ENCODE measurements around the gene DAPK1.

The DAPK1 gene

DNA sequence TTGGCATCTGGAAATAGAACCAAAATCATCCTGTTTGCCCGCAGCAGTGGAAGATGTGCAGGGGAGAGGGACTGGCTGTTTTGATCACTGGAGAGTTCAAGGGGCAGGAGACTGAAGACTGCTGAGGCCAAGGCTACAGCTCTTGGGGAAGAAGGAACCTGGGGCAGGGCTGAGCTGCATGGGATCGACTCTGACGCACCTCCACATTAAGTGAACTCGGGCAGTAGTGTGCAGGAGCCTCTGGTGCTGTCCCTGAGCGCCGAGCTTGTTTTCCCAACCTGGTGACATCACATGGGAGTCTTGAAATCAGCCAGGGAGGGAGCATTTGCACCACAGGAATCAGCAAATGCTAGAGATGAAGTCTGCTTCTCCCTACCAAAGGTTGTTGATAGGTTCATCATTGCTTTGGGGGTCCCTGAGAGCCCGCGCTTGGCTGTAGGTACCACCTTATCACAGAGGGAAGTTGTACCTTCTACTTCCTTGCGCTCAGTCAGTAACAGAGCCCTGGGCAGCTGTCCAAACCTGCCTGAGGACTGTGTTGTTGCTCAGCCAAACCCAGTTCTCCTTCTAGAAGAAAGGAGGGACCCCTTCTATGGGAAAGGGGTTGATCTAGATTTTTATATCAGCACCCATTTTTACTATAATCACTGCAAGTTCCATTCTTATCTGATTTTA, 175.9 kb downstream of the DAPK1 start:
- DNase-seq, result no peak

DNA sequence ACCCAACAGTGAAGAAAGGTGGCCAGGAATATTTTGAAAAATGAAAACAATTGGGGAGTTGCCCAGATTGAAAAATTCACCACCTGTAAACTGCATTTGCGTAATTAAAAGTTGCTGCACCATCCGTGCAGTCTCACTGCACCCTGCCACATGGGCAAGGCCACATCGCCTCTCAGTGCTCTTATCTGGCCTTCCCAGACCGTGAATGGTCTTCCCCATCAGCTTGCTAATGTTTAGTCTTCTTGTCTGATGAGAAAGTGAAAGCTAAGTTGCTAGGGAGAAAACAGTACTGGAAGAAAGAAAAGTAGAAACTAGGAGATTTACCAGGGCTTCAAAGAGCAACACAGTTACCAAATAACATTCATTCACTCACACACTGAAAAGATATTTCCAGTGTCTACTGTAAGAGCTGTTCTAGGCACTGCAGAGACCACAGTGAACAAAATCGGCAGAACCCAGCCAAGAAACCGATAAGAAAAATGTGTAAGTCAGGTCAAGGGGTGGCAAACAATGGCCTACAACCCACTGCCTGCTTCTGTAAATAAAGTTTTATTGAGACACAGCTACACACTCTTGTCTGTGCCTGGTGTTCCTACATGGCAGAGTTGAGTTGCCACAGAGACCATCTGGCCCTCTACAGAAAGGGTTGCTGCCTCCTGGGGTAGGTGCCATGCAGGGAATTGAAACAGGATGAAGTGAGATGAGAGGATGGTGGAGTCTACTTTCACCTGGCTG, 177.1 kb downstream of the DAPK1 start:
- no peak for DNase-seq

DNA sequence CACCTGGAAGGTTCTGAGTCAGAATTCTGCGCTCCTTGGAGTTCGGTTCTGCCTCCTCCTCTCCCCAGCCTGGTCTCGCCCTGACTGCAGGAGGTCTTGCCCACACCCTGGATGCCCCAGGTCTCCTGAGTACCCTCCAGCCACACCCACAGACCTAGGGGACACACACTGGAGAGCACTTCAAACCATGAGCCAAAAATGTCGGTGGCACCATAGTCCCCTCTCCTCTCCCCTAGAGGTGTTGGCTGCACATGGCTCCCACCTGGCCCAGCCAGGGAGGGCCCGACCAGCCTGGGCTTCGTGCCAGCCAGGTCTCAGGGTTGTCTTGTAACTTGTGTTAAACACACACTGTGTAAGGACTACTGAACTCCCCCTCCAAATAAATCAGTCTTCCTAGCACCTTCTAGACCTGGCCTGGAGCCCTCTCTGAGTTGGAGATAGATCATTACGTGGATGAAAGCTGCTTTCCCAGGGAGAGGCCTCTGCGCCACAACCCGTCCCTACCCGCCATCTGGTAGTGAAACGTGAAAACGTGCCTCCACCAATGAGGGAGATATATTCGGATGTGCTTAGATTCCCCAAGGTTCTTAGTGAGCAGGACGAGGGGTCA, 178.3 kb downstream of the DAPK1 start:
- DNase-seq, result no peak

DNA sequence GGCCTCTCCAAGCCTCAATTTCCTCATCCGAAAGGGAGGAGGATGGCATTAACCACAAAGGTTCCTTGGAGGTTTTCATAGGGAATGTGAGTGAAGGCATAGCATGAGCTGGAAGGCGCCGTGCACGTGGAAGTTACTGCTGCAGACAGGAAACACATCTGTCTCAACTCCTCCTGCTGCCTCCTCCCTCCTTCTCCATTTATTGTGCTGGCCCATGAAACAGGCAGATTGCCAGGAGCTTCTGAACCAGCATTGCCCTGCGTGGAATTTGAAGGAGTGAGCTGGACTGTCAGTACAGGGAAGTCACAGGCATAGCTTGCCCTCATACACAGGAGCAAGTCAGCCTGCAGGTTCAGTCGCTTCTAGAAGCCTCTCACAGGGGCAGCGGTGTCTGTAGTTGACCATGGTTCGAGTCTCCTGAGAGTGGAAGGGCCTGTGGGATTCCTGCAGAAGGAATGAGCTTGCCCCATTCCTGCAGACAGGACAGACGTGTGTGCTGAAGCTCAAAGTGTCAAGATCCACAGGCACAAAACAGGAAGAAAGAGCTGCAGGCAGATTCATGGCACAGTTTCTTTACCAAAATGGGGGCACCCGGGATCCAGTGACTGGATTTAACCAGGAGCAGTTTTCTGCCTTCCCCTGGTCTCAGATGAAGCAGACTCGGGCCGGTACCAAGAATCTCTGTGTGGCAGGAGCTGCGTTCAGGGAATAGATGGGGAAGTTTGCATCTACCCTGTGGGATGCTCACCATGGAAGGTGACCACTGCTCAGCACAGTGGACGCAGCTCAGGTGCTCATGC, 179.5 kb downstream of the DAPK1 start:
- DNase-seq, result no peak

DNA sequence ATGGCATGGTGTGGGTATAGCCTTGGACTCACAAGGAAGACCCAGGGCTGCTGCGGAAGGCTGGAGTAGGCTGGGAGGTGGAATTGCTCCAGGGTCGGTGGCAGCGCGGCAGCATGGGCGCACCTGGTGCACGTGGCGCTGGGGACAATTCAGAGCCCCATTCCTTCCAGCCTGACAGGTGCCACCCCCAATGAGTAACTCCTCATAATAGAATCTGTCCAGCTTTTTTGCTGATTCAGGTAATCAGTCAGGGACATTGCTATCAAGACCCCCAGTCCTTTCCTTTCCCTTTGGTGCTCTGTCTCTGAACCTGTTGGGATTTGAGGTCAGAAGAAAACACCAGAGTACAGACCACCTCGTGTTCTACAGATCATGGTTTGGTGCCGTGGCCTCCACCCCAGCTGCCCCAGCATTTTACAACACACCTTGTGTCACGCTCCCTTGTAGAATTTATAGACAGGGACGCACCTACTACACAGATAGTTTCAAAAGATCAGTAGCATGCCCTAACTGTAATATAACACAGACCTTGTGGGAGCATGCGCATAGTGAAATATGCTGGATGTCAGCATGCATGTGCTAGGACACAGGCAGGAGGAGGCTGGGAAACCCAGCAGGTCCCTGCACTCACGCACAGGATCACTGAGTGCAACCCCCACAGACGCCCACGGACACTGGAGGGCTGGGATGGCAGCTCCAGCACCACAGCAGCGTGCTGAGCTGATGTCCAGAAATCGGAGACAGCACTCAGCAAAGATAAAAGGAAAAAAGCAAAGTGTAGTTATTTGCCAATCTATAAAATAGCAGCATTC, 180.3 kb downstream of the DAPK1 start:
- DNase-seq, result no peak

DNA sequence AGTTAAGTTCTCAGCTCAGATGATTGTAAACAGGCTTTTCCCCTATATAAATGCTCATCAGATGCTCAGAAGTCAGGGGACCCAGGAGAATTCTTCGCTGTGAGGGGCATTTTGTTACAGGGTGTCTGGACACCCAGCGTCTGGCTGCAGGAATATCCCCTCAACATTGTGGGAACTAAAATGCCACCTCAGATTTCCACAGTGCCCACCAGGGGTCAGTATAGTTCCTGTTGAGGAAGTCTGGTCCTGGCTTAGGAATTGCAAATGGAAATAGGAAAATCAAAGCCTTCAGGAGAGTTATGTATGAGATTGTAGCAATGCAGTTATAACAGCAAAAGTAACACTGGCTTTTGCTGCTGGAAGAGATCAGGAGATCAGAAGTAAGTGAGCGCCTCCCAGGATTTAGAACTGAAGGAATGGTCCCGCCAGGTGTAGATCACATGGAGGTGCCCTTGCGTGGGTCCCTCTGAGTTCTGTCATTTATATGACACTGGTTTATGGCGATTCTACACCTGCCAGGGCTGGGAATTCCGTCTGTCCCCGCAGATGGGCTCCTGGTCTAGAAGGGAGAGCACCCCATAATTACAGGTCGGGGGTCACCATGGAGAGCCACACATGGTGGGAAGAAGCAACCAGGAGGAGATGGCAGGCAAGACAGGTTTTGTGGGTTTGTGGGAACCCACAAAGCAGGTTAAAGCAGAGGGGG, 181.1 kb downstream of the DAPK1 start:
- peak; percentile 20 for DNase-seq

DNA sequence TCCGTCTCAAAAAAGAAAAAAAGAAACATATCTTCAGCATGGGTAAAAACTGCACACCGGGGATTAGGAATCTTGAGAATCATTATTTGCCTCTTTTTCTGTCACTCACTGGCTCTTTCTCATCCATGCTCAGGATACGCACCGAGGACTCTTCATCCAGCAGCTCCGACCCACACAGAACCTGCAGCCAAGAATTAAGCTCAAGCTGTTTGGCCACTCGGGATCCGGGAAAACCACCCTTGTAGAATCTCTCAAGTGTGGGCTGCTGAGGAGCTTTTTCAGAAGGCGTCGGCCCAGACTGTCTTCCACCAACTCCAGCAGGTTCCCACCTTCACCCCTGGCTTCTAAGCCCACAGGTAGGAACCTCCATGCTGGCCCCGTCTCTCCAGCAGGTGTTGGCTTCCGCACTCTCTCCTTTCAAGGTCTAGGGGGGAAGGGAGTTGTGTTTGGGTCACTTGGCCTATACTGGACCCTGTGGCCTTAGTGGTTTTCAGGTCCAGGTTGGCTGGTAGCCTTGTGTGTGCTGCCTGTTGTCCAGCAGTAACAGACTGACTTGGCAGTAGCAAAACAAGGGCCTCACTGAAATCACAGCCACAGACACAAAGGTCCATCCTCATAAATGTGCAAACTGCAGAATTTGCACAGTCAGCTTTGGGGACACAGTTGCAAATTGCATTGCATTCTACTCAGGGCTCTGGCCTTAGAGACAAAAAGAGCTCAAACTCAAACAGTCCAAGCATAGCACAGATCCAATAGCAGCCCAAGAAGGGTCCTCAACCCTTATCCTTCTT, 183.8 kb downstream of the DAPK1 start:
- DNase-seq, result no peak

DNA sequence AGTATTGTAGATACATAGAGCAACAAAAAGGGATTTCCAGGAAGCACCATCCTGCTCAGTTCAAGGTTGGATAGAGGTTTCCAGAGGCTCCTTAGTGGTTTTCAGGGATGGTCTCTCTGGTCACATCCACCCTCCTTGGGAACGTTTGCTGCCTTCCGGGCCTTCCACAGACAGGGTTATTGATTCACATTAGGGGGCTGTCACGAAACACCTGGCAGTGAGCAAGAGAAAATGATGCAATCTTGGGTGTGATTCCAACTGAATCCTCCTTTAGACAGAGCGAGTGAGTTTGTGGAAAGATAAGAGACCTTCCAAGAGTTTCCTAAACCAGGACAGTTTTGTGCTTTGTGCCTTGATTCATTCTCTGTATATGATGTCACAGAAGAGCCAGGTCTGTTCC, 184.4 kb downstream of the DAPK1 start:
- no peak for DNase-seq

DNA sequence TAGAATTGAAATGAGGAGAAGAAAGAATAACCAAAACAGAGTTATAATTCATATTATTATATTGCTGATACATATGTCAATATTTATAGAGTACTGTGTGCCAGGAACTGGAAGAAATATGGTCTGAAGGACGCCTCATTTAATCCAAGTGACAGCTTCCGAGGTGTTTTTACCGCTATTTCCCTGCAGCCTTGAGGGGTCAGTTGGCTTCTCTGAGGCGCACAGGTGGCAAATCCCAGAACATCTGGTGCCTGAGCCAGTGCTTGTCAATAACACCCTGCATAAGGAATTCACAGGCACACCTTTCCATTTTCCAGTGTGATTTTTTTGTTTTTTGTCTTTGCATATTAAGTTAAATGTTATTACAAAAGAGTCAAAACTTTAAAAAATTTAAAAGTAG, 185.0 kb downstream of the DAPK1 start:
- no peak for DNase-seq

DNA sequence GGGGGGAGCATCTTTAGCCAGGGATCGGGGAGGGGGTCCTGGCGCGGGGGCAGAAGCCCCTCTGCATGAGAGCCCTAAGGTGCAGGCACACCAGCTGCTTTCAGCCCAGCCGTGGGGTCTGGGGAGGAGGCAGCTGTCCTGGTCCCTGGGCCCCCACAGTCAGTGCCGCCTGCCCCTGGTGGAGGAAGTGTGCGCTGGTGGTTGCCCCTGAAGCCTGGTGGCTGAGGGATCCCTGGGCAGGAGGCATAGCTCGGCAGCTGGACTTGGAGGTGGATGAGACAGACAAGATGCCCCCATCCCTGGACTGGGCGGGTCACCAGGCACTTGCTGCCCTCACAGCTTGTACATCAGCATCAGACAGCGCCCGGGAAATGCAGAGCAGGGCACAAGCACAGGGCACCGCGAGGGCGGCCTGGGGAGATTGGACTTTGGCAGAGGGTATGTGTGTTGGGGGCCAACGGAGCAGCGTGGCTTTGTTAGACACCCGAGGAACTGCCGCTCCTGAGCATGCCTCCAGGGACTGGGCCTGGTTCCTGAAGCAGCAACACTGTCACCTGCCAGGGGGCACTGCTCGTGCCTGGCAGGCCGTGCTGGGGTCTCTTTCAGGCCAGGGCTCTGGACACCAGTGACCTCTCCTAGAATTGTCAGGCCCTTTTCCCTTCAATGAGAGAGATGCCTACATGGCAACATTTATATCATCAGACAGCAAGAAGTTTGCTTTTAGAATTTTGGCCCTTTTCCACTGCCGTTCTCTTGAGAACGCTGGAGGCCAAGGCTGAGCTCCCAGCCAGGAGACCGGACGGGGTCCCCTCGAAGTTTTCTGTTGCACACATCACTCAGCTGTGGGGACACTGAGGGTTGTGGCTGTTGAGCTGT, 186.3 kb downstream of the DAPK1 start:
- DNase-seq, result no peak

DNA sequence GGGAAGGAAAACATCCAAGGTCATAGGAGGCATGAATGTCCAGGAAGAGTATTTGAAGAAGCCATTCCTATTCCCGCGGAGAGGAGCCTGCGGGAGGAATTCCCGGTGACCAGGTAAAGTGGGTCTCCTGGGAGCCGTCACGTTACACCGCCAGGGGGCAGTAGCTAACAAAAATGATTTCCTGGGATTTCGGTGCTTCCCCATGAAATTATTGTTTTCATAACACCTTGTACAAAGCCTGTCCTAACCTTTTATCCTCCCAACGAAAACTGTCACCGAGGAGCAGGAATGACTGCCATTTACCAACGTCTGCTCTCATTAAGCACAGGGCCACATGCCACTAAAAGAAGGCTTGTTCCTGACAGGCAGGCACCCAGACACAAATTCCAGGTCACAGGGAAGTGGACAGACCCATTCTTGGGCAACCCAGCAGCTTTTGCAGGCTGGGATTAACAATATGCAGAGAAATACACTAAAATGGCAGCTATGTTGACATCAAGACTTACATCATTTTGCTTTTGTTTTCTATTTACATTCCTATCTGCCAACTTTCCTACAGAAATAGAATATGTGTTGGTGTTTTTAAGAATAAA, 187.1 kb downstream of the DAPK1 start:
- DNase-seq, result no peak

DNA sequence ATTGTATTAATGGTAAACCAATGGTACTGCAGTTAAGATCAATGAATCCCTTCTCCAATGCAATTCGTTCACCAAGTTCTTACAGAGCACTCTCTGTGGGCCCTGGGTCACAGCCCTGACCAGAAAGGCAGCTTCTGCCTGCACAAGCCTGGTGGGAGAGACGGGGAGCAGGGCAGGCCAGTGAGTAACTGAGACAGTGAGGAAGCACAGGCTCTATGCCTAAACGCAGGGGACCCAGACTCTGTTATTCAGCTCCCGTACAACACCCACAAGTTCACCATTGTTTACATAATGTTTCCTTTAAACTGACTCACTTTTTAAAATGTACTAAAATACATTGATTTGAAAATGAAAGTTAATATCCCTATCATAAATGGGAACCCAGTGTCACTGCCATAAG, 187.8 kb downstream of the DAPK1 start:
- DNase-seq, result no peak

DNA sequence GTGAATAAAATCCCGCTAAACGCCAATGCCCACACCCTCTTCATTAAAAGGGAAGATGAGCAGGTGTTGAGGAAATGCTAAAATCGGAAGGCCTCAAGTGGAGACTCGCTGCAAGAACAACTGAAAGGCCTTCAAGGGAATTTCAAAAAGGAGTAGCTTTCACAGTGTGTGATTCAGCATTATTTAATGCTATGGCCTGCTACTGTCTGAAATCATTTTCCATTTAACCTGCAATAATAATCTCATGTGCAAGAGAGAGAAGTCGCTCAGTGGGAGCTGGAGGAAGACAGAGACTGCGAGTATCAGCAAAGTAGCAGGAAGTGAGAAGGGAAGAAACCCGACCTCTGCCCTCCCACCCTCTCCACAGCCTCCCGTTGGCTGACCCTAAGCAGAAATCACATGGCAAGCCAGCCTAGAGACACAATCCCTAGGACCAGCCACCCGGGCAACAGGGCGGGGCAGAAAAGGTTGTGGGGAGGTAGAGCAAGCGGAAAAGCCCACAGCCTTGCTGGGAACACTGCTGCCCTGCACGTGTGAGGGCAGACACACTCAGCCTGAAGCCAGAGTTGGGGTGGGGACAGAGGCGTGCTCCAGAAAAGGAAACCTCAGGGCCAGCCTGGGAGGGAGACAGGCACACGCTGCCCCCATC, 188.3 kb downstream of the DAPK1 start:
- DNase-seq, result no peak

DNA sequence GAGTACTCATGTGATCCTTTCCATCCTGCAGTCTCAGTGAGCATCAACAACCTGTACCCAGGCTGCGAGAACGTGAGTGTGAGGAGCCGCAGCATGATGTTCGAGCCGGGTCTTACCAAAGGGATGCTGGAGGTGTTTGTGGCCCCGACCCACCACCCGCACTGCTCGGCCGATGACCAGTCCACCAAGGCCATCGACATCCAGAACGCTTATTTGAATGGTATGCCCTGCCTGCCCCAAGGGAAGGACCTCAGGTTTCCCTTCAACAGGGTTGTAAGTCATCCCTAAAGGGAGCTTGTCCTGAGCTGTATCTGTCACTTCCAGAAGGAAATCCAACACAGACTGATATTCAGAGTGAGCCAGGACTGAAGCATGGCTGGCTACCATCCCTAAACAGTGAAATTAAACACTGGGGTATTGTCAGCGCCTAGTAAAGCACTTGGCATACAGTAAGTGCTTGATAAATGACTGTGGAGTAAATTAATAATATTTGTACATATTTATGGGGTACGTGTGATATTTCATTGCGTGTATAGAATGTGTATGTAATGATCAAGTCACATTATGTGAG, 188.9 kb downstream of the DAPK1 start:
- no peak for DNase-seq

DNA sequence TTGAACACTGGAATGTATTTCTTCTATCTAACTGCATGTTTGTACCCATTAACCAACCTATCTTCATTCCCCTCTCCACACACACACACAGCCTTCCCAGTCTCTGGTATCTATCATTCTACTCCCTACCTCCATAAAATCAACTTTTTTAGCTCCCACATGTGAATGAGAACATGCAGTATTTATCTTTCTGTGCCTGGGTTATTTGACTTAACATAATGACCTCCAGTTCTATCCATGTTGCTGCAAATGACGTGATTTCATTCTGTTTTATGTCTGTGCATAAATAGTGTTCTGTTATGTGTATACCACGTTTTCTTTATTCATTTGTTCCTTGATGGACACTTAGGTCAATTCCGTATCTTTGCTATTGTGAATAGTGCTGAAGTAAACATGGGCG, 189.5 kb downstream of the DAPK1 start:
- DNase-seq, result no peak

DNA sequence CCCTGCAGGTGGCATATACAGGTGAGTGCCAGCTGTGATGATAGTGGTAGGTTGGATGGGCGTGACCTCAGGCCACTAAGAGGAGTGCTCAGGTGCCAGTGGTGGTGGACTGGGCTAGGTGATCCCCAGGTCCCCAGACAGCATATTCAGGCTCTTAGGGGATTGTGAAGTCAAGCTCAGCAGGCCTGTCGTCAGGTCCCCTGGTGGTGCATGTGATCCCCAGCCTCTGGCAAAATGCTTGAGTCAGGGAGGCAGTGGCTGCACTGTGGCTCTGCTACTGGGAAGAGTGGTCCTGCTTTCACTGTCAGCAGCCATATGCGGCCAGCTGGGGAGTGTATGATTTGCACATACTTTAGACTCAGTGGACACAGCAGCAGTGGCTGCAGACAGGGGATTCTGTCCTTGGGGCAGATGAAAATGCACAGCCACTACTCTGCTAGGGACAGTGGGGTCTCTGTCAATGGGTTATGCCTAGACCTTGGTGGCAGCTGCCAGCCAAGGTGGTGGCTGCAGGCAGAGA, 196.6 kb downstream of the DAPK1 start:
- DNase-seq, result no peak

DNA sequence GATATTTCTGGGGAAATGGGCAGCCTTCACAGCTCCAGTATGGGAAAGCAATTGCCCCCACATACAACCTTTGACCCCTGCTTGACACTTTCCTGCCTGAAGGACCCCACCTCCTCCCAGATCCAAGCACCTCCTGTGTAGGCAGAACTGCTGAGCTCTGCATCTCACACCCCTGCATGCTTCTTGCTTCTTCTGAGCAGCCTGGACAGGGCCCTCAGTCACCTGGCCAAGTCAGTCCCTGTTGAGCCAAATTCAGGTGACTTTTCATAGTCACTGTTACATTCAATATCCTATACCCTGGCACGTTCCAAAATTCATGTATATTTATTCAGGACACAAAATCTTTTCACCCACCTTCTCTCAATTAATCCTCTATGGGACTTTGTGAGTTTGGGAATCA, 197.9 kb downstream of the DAPK1 start:
- DNase-seq, result no peak

DNA sequence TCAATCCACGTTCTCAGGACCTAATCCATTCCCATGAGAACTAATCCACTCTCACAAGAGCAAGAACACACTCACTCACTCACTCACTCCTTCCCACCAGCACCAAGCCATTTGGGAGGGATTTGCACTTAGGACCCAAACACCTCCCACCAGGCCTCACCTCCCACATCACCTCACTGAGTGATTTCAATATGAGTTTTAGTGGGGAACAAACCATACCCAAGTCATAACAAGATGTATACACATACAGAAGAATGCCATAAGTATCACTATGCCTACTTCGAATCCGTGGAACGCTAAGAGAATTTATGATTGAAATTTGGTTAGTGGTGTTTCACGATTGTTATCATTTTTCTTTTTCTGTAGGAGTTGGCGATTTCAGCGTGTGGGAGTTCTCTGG, 199.0 kb downstream of the DAPK1 start:
- no peak for DNase-seq
